ENCODE measurements around the gene KRT25. TPM values are rescaled to one million over a fixed set of nuclear protein-coding genes. Genes with fewer than 3 reads are reported as not detected.

The KRT25 gene
- total RNA-seq, 1 experiment from 2014 or later, result not detected

DNA sequence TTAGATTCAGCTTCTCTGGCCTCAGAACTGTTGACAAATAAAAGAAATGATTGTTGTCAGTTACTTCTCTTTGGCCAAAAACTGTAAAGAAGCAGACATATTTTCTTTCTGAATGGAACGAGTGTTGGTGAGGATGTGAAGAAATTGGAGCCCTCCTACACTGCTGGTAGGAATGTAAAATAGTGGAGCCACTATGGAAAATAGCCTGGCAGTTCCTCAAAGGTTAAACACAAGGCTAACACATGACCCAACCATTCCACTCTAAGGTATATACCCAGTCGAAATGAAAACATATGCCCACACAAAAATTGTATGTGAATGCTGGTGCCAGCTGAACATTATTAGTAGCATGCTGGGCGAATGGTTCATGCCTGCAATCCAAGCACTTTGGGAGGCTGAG, 37.4 kb downstream of the KRT25 start:
- no peaks in the 10 kb centered on the region for H3K4me1 ChIP-seq (ENCODE audit: control insufficient read depth in 1 of 2, insufficient read depth in 2 of 2, low read length in 2 of 2)
- POLR2A ChIA-PET, result no interaction called here

DNA sequence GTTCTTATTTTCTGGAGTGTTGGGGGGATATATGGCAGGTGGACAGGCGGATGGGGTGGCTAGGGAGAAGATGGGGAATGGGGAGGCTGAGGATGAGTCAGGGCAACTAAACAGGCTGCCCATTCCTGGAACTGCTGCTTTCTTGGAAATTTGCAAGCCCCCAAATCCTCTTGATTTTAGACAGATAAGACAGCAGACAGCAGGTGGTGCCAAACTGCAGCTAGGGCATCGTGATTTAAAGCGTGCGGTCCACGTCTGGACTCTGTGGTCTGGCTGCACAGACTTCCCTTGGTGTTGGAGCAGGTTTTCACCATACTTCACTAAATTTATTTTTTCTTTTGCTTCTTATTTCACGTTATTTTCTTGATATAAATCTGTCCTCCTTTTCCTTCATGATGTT, 40.7 kb downstream of the KRT25 start:
- CTCF ChIA-PET, result interaction anchor here (0.9 kb wide), 1 partner anchor 9 kb away, joined by 3 read pairs; no protein-coding TSS in a partner anchor
- no peak overlapping the region for H3K27ac ChIP-seq (ENCODE audit: low read depth, low read length)

More for the DNA sequence above, 37.4 kb downstream of the KRT25 start:
- ATAC-seq (no peak), DNase-seq (ENCODE audit: low read depth, low spot score) (no peak)
- H3K79me2 ChIP-seq (ENCODE audit: insufficient read depth, low read length), result no peaks in the 10 kb centered on the region
- no peaks in the 10 kb centered on the region for H3K27me3 ChIP-seq (ENCODE audit: insufficient read depth, low read length)
- no TSS peak for BruUV-seq (replicated peaks)
- H3K4me2 ChIP-seq (ENCODE audit: low read length), result no peak overlapping the region
- intact Hi-C loops (cut with micrococcal nuclease), result no loop called here
- CTCF ChIA-PET, result interaction anchor here (0.9 kb wide), 1 partner anchor 10 kb away, joined by 3 read pairs; no protein-coding TSS in a partner anchor
- no peaks in the 10 kb centered on the region for H3K9me3 ChIP-seq (ENCODE audit: control insufficient read depth in 1 of 2, insufficient read depth in 1 of 2, low read depth in 1 of 2, low read length in 2 of 2)
- no peaks in the 10 kb centered on the region for H3K36me3 ChIP-seq (ENCODE audit: control insufficient read depth in 1 of 2, insufficient read depth in 2 of 2, low read length in 2 of 2)
- TF ChIP-seq ZFX (IDR thresholded peaks at IDR 0.05) (no peak), CTCF (IDR thresholded peaks at IDR 0.05 in 2 of 3, conservative IDR thresholded peaks at IDR 0.05 in 1 of 3; ENCODE audit: borderline replicate concordance in 1 of 3, insufficient read depth in 1 of 3, low read depth in 2 of 3, low read length in 2 of 3) (no peak), TCF7L2 (IDR thresholded peaks at IDR 0.05; ENCODE audit: borderline replicate concordance, extremely low read depth, insufficient read depth, insufficient read length) (no peak), ELF1 (IDR thresholded peaks at IDR 0.05; ENCODE audit: borderline replicate concordance, low read depth) (no peak), ZNF274 (IDR thresholded peaks at IDR 0.05; ENCODE audit: low read depth, low read length) (no peak)
- RAD21 ChIA-PET (ENCODE audit: low non-redundant PET in 1 of 2, low total read pairs in 2 of 2, uncharacterized antibody in 2 of 2, unreplicated experiment in 2 of 2), result no interaction called here
- H3K9me2 ChIP-seq (ENCODE audit: insufficient read depth), result no peaks in the 10 kb centered on the region
- no peak overlapping the region for H3K4me3 ChIP-seq (replicated peaks in 1 of 2; ENCODE audit: low read depth in 1 of 2, low read length in 2 of 2)
- no peak overlapping the region for H3K27ac ChIP-seq (ENCODE audit: low read depth, low read length)
- no peak overlapping the region for H2AFZ ChIP-seq (ENCODE audit: low read depth, low read length, poor library complexity, severe bottlenecking)
- no peaks in the 10 kb centered on the region for H4K20me1 ChIP-seq (ENCODE audit: insufficient read depth)
- H3K9ac ChIP-seq (ENCODE audit: low read length), result no peak overlapping the region

More for the DNA sequence above, 40.7 kb downstream of the KRT25 start:
- no TSS peak for BruUV-seq (replicated peaks)
- intact Hi-C loops (cut with micrococcal nuclease), result no loop called here
- RAD21 ChIA-PET (ENCODE audit: low non-redundant PET in 1 of 2, low total read pairs in 2 of 2, uncharacterized antibody in 2 of 2, unreplicated experiment in 2 of 2), result interaction anchor here in 1 of 2 experiments (0.6 kb wide), 1 partner anchor 142 kb away, joined by 3 read pairs; no protein-coding TSS in a partner anchor
- Histone ChIP-seq H4K20me1 (ENCODE audit: insufficient read depth) (no peaks in the 10 kb centered on the region), H3K27me3 (ENCODE audit: insufficient read depth, low read length) (no peaks in the 10 kb centered on the region), H3K9ac (ENCODE audit: low read length) (no peak overlapping the region), H3K4me3 (replicated peaks in 1 of 2; ENCODE audit: low read depth in 1 of 2, low read length in 2 of 2) (no peak overlapping the region), H3K4me2 (ENCODE audit: low read length) (no peak overlapping the region), H2AFZ (ENCODE audit: low read depth, low read length, poor library complexity, severe bottlenecking) (no peak overlapping the region), H3K79me2 (ENCODE audit: insufficient read depth, low read length) (no peaks in the 10 kb centered on the region), H3K4me1 (ENCODE audit: control insufficient read depth in 1 of 2, insufficient read depth in 2 of 2, low read length in 2 of 2) (no peaks in the 10 kb centered on the region), H3K9me3 (ENCODE audit: control insufficient read depth in 1 of 2, insufficient read depth in 1 of 2, low read depth in 1 of 2, low read length in 2 of 2) (no peaks in the 10 kb centered on the region), H3K9me2 (ENCODE audit: insufficient read depth) (no peaks in the 10 kb centered on the region), H3K36me3 (ENCODE audit: control insufficient read depth in 1 of 2, insufficient read depth in 2 of 2, low read length in 2 of 2) (no peaks in the 10 kb centered on the region)
- POLR2A ChIA-PET, result no interaction called here
- DNase-seq (ENCODE audit: low read depth, low spot score) (no peak), ATAC-seq (no peak)
- TF ChIP-seq CTCF (IDR thresholded peaks at IDR 0.05 in 2 of 3, conservative IDR thresholded peaks at IDR 0.05 in 1 of 3; ENCODE audit: borderline replicate concordance in 1 of 3, insufficient read depth in 1 of 3, low read depth in 2 of 3, low read length in 2 of 3) (0 out of 6 replicates have a peak, but pooled peaks of 1 of the 3 experiments have one; percentile 13), RAD21 (IDR thresholded peaks at IDR 0.05; ENCODE audit: low read depth) (peak; percentile 22; the same call in 1 of the 2 replicates), TCF7L2 (IDR thresholded peaks at IDR 0.05; ENCODE audit: borderline replicate concordance, extremely low read depth, insufficient read depth, insufficient read length) (no peak)

Data from HCT116 (cell line).